ENCODE results near the gene MXD1.

The MXD1 gene

GRCh38 chr2:69944756-69945155, 29.8 kb downstream of the MXD1 start:
- Histone ChIP-seq H4K91ac (ENCODE audit: low read depth, low read length, poor library complexity) (no peak overlapping the region), H2BK120ac (ENCODE audit: low read depth, low read length) (no peak overlapping the region), H3K18ac (ENCODE audit: low read length) (no peak overlapping the region), H3K23ac (ENCODE audit: low read depth, low read length, poor library complexity) (no peak overlapping the region), H2AFZ (ENCODE audit: low read length) (no peak overlapping the region), H3K27ac (replicated peaks; ENCODE audit: low read length) (no peak overlapping the region), H3K9ac (ENCODE audit: low read depth, low read length, poor library complexity) (no peak overlapping the region), H3K4me1 (ENCODE audit: control insufficient read depth in 2 of 2, insufficient read depth in 1 of 2, low read depth in 1 of 2, low read length in 2 of 2) (peaks cover 9 to 13% of the 10 kb centered on the region in 2 donors), H3K36me3 (replicated peaks in 1 of 2; ENCODE audit: control insufficient read depth in 2 of 2, insufficient read depth in 2 of 2, low read length in 2 of 2) (peaks cover 0 to 3% of the 10 kb centered on the region in 2 donors), H2AK5ac (ENCODE audit: low read depth, low read length) (no peak overlapping the region), H2BK15ac (ENCODE audit: low read length) (no peak overlapping the region), H3K4ac (ENCODE audit: low read length) (no peak overlapping the region), H3K14ac (ENCODE audit: low read length) (no peak overlapping the region), H3K79me1 (ENCODE audit: low read depth, low read length) (no peaks in the 10 kb centered on the region), H3K9me3 (replicated peaks in 1 of 2; ENCODE audit: control insufficient read depth in 2 of 2, insufficient read depth in 1 of 2, low read depth in 1 of 2, low read length in 2 of 2) (peaks cover 0 to 1% of the 10 kb centered on the region in 2 donors), H3K4me3 (ENCODE audit: low read length in 2 of 2) (no peak overlapping the region), H3K4me2 (ENCODE audit: insufficient read depth, low read length, poor library complexity, severe bottlenecking) (no peak overlapping the region), H2BK12ac (ENCODE audit: low read length) (no peak overlapping the region), H3K27me3 (ENCODE audit: control insufficient read depth in 3 of 3, insufficient read depth in 3 of 3, low read depth in 1 of 3, low read length in 3 of 3) (no peaks in the 10 kb centered on the region), H4K8ac (ENCODE audit: low read depth, low read length) (no peak overlapping the region), H2BK5ac (ENCODE audit: low read length) (no peak overlapping the region)
- DNase-seq (ENCODE audit: low spot score) = no peak
- no CpG with 5 or more reads among the region's 7 CpGs for WGBS, 2 donors (ENCODE audit: extremely low coverage in 2 of 2, insufficient read length in 2 of 2, insufficient replicate concordance in 1 of 2)

DNA sequence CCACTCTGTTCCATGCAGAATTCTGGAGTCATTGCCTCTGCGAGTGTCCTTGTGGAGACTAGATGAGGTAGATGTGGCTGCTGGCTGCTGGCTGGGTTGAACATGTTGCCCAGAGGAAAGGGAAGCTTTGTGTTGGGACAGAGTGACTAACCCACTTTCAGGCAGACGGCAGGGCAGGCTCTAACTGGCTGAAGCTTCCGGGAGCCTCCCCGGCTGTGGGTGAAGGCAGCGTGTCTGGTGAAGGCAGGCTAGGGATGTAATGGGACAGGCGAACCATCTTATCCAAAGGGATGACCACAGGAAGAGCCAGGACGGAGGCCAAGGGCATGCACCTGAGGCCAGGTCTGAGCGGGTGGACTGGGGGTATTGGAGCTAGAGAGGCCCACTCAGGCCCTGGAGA, 30.5 kb downstream of the MXD1 start:
- H3K36me3 ChIP-seq (replicated peaks in 1 of 2; ENCODE audit: control insufficient read depth in 2 of 2, insufficient read depth in 2 of 2, low read length in 2 of 2) = peaks cover 0 to 3% of the 10 kb centered on the region in 2 donors
- no CpG with 5 or more reads among the region's 8 CpGs for WGBS, 2 donors (ENCODE audit: extremely low coverage in 2 of 2, insufficient read length in 2 of 2, insufficient replicate concordance in 1 of 2)
- no peak overlapping the region for H3K23ac ChIP-seq (ENCODE audit: low read depth, low read length, poor library complexity)
- peaks cover 4 to 14% of the 10 kb centered on the region in 2 donors for H3K4me1 ChIP-seq (ENCODE audit: control insufficient read depth in 2 of 2, insufficient read depth in 1 of 2, low read depth in 1 of 2, low read length in 2 of 2)
- H3K27ac ChIP-seq (replicated peaks; ENCODE audit: low read length) = no peak overlapping the region
- H3K18ac ChIP-seq (ENCODE audit: low read length) = peak overlapping the region; percentile 15
- H3K79me1 ChIP-seq (ENCODE audit: low read depth, low read length) = no peaks in the 10 kb centered on the region
- H2BK12ac ChIP-seq (ENCODE audit: low read length) = peak overlapping the region; percentile 75
- no peak overlapping the region for H4K8ac ChIP-seq (ENCODE audit: low read depth, low read length)
- H3K27me3 ChIP-seq (ENCODE audit: control insufficient read depth in 3 of 3, insufficient read depth in 3 of 3, low read depth in 1 of 3, low read length in 3 of 3) = no peaks in the 10 kb centered on the region
- no peak overlapping the region for H2BK120ac ChIP-seq (ENCODE audit: low read depth, low read length)
- no peak overlapping the region for H3K4me3 ChIP-seq (ENCODE audit: low read length in 2 of 2)
- no peak overlapping the region for H4K91ac ChIP-seq (ENCODE audit: low read depth, low read length, poor library complexity)
- no peak overlapping the region for H2BK15ac ChIP-seq (ENCODE audit: low read length)
- DNase-seq (ENCODE audit: low spot score) = no peak
- H3K4ac ChIP-seq (ENCODE audit: low read length) = no peak overlapping the region
- no peak overlapping the region for H3K9ac ChIP-seq (ENCODE audit: low read depth, low read length, poor library complexity)
- H2AK5ac ChIP-seq (ENCODE audit: low read depth, low read length) = no peak overlapping the region
- H3K9me3 ChIP-seq (replicated peaks in 1 of 2; ENCODE audit: control insufficient read depth in 2 of 2, insufficient read depth in 1 of 2, low read depth in 1 of 2, low read length in 2 of 2) = peaks cover 0 to 1% of the 10 kb centered on the region in 2 donors
- H3K4me2 ChIP-seq (ENCODE audit: insufficient read depth, low read length, poor library complexity, severe bottlenecking) = no peak overlapping the region
- no peak overlapping the region for H2AFZ ChIP-seq (ENCODE audit: low read length)
- no peak overlapping the region for H3K14ac ChIP-seq (ENCODE audit: low read length)
- peak overlapping the region; percentile 7 for H2BK5ac ChIP-seq (ENCODE audit: low read length)

- whole genome bisulfite sequencing, 2 donors (ENCODE audit: extremely low coverage in 2 of 2, insufficient read length in 2 of 2, insufficient replicate concordance in 1 of 2) = no CpG with 5 or more reads among the region's 8 CpGs
- Histone ChIP-seq H2BK12ac (ENCODE audit: low read length) (peak overlapping the region; percentile 36), H3K36me3 (replicated peaks in 1 of 2; ENCODE audit: control insufficient read depth in 2 of 2, insufficient read depth in 2 of 2, low read length in 2 of 2) (peaks cover 0 to 3% of the 10 kb centered on the region in 2 donors), H3K9me3 (replicated peaks in 1 of 2; ENCODE audit: control insufficient read depth in 2 of 2, insufficient read depth in 1 of 2, low read depth in 1 of 2, low read length in 2 of 2) (peaks cover 0 to 1% of the 10 kb centered on the region in 2 donors), H3K23ac (ENCODE audit: low read depth, low read length, poor library complexity) (no peak overlapping the region), H2BK15ac (ENCODE audit: low read length) (no peak overlapping the region), H3K27me3 (ENCODE audit: control insufficient read depth in 3 of 3, insufficient read depth in 3 of 3, low read depth in 1 of 3, low read length in 3 of 3) (no peaks in the 10 kb centered on the region), H3K4me3 (ENCODE audit: low read length in 2 of 2) (no peak overlapping the region), H4K8ac (ENCODE audit: low read depth, low read length) (no peak overlapping the region), H3K79me1 (ENCODE audit: low read depth, low read length) (no peaks in the 10 kb centered on the region), H3K4me2 (ENCODE audit: insufficient read depth, low read length, poor library complexity, severe bottlenecking) (no peak overlapping the region), H4K91ac (ENCODE audit: low read depth, low read length, poor library complexity) (no peak overlapping the region), H3K18ac (ENCODE audit: low read length) (no peak overlapping the region), H3K9ac (ENCODE audit: low read depth, low read length, poor library complexity) (no peak overlapping the region), H2BK5ac (ENCODE audit: low read length) (peak overlapping the region; percentile 7), H3K4me1 (ENCODE audit: control insufficient read depth in 2 of 2, insufficient read depth in 1 of 2, low read depth in 1 of 2, low read length in 2 of 2) (peaks cover 0 to 12% of the 10 kb centered on the region in 2 donors), H3K4ac (ENCODE audit: low read length) (no peak overlapping the region), H2BK120ac (ENCODE audit: low read depth, low read length) (no peak overlapping the region), H2AFZ (ENCODE audit: low read length) (no peak overlapping the region), H3K27ac (replicated peaks; ENCODE audit: low read length) (no peak overlapping the region), H3K14ac (ENCODE audit: low read length) (no peak overlapping the region), H2AK5ac (ENCODE audit: low read depth, low read length) (no peak overlapping the region)
- DNase-seq (ENCODE audit: low spot score) = no peak
Observed at GRCh38 chr2:69945941-69946340, 31.0 kb downstream of the MXD1 start.

DNA sequence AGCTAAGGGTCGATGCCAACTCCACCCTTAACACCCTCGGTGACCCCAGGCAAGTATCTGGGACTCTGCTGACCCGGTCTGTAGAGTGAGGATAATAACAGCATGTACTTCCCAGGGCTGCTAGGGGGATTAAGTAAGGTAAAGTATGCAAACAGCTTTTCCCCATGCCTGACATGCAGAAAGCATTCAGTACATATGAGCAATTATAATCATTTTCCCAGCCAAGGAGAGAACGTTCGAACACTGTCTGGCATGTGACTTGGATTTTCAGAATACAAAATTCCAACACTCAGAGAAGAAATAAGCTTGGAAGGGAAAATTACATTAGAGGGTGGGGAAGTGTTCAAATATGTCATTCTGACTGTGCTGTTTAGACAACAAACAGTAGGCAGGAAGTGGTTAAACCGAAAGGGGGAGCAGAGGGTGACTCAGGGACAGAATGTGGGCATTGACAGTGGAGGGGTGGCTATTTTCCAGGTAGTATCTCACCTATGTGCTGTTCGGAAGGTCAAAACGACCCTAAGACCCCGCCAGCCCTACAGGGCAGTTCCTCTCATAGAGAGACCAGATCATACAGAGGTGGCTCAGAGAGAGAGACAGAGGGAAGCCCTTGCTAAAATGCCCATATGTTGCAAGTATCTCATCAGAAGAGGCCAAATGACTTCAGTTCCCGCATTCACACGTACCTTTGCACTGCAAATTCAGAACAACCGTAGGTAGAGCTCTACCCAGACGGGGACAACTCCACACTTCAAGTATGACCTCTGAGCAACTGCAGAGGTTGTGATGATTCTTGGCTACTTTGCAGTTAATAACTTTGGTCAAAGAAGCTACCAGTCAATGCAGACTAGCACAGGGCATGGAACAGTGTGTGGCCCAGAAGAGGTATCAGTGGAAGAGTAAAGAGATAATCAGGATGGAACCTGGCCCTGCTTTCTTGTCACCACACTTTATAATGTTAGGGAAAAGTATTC, 31.7 kb downstream of the MXD1 start:
- peaks cover 0 to 11% of the 10 kb centered on the region in 2 donors for H3K4me1 ChIP-seq (ENCODE audit: control insufficient read depth in 2 of 2, insufficient read depth in 1 of 2, low read depth in 1 of 2, low read length in 2 of 2)
- H3K9ac ChIP-seq (ENCODE audit: low read depth, low read length, poor library complexity) = no peak overlapping the region
- no peak overlapping the region for H2BK12ac ChIP-seq (ENCODE audit: low read length)
- H3K4me2 ChIP-seq (ENCODE audit: insufficient read depth, low read length, poor library complexity, severe bottlenecking) = no peak overlapping the region
- no peak overlapping the region for H4K8ac ChIP-seq (ENCODE audit: low read depth, low read length)
- H2AK5ac ChIP-seq (ENCODE audit: low read depth, low read length) = no peak overlapping the region
- H4K91ac ChIP-seq (ENCODE audit: low read depth, low read length, poor library complexity) = no peak overlapping the region
- no peak overlapping the region for H2BK15ac ChIP-seq (ENCODE audit: low read length)
- no peak overlapping the region for H2AFZ ChIP-seq (ENCODE audit: low read length)
- H2BK120ac ChIP-seq (ENCODE audit: low read depth, low read length) = no peak overlapping the region
- WGBS, 2 donors (ENCODE audit: extremely low coverage in 2 of 2, insufficient read length in 2 of 2, insufficient replicate concordance in 1 of 2) = no CpG with 5 or more reads among the region's 13 CpGs
- H3K9me3 ChIP-seq (replicated peaks in 1 of 2; ENCODE audit: control insufficient read depth in 2 of 2, insufficient read depth in 1 of 2, low read depth in 1 of 2, low read length in 2 of 2) = peaks cover 0 to 1% of the 10 kb centered on the region in 2 donors
- no peaks in the 10 kb centered on the region for H3K79me1 ChIP-seq (ENCODE audit: low read depth, low read length)
- no peak for DNase-seq (ENCODE audit: low spot score)
- no peak overlapping the region for H2BK5ac ChIP-seq (ENCODE audit: low read length)
- H3K27ac ChIP-seq (replicated peaks; ENCODE audit: low read length) = no peak overlapping the region
- no peak overlapping the region for H3K4ac ChIP-seq (ENCODE audit: low read length)
- no peak overlapping the region for H3K23ac ChIP-seq (ENCODE audit: low read depth, low read length, poor library complexity)
- peaks cover 0 to 3% of the 10 kb centered on the region in 2 donors for H3K36me3 ChIP-seq (replicated peaks in 1 of 2; ENCODE audit: control insufficient read depth in 2 of 2, insufficient read depth in 2 of 2, low read length in 2 of 2)
- no peak overlapping the region for H3K4me3 ChIP-seq (ENCODE audit: low read length in 2 of 2)
- H3K18ac ChIP-seq (ENCODE audit: low read length) = no peak overlapping the region
- no peaks in the 10 kb centered on the region for H3K27me3 ChIP-seq (ENCODE audit: control insufficient read depth in 3 of 3, insufficient read depth in 3 of 3, low read depth in 1 of 3, low read length in 3 of 3)
- no peak overlapping the region for H3K14ac ChIP-seq (ENCODE audit: low read length)

Measured in neuronal stem cell (in vitro differentiated cells).